Activated CD4-positive, alpha-beta memory T cell treated with anti-CD3 and anti-CD28 coated beads for 36 hours (primary cell): ENCODE results near the gene SFN. TPM values are rescaled to one million over a fixed set of nuclear protein-coding genes. Genes with fewer than 3 reads are reported as not detected.

Experiments used
- total RNA-seq, 2 experiments: library from RNA; stranded (reverse); gene quantifications; one replicate each; pipeline ENCODE4 v1.2.3, GENCODE V29; 2021

SFN gene
- total RNA-seq, 2 experiments from 2014 or later: 0.95 to 1.5 TPM

Other genes with a start within 250 kb of the SFN start
- gene ARID1A, start 167.1 kb upstream of the SFN start, total RNA-seq: 10 to 100 TPM; 64.3 to 67.8 TPM
- gene PIGV, start 75.2 kb upstream of the SFN start, total RNA-seq: 10 to 100 TPM; 15.1 to 15.3 TPM
- 10 to 100 TPM; 60.2 to 63.5 TPM for gene ZDHHC18, start 36.5 kb upstream of the SFN start, total RNA-seq
- gene GPN2, start 27.1 kb downstream of the SFN start, total RNA-seq: 10 to 100 TPM; 35.4 to 38.3 TPM
- 1 to 10 TPM; 6.3 to 9.2 TPM for gene GPATCH3, start 37.3 kb downstream of the SFN start, total RNA-seq
- gene NR0B2, start 50.8 kb downstream of the SFN start, total RNA-seq: not detected
- gene NUDC, start 58.6 kb downstream of the SFN start, total RNA-seq: 10 to 100 TPM; 90.8 to 97.1 TPM
- not detected for gene KDF1, start 97.3 kb downstream of the SFN start, total RNA-seq
- under 1 TPM; 0.19 to 0.53 TPM for gene TRNP1, start 130.5 kb downstream of the SFN start, total RNA-seq
- not detected for gene TENT5B, start 149.7 kb downstream of the SFN start, total RNA-seq